ENCODE results near the gene B4GALNT4. TPM values are rescaled to one million over a fixed set of nuclear protein-coding genes. Genes with fewer than 3 reads are reported as not detected.

B4GALNT4 gene
- total RNA-seq, 1 donor: 2.2 TPM

DNA sequence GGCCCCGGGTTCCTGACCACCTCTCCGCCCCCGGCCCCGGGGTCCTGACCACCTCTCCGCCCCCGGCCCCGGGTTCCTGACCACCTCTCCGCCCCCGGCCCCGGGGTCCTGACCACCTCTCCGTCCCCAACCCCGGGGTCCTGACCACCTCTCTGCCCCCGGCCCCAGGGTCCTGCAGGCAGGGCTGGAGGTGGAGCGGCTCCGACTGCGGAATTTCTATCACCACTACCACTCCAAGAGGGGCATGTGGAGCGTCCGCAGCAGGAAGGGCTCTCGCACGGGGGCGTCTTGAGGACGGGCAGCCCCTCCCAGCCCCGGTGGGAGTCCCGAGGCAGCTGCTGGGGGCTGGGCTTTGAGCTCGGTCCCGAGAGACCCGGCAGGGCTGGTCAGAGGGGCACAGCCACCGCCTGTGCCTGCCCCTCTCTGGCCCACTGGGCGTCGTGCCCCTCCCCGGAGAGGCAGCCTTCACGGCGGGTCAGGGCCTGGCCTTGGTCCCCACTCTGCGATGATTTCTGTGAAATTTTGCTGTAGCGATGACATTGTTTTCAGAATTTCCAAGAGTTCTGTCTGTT lies 12.3 kb downstream of the B4GALNT4 start:
- Histone ChIP-seq H4K20me1 (ENCODE audit: insufficient read depth, low read length) (no peaks in the 10 kb centered on the region), H3K9me3 (ENCODE audit: low read depth, low read length) (peaks cover 4% of the 10 kb centered on the region), H3K79me2 (ENCODE audit: insufficient read depth, low read length) (no peaks in the 10 kb centered on the region), H2AFZ (ENCODE audit: low read length) (no peak overlapping the region), H3K27me3 (ENCODE audit: insufficient read depth, low read length) (no peaks in the 10 kb centered on the region), H3K4me2 (ENCODE audit: insufficient read depth, low read length) (no peak overlapping the region), H3K4me1 (ENCODE audit: insufficient read depth, low read length) (no peaks in the 10 kb centered on the region), H3K27ac (ENCODE audit: low read depth, low read length) (no peak overlapping the region), H3K36me3 (ENCODE audit: insufficient read depth, low read length) (no peaks in the 10 kb centered on the region), H3K4me3 (ENCODE audit: insufficient read depth, low read length) (no peak overlapping the region)
- TF ChIP-seq, protein P1, sequence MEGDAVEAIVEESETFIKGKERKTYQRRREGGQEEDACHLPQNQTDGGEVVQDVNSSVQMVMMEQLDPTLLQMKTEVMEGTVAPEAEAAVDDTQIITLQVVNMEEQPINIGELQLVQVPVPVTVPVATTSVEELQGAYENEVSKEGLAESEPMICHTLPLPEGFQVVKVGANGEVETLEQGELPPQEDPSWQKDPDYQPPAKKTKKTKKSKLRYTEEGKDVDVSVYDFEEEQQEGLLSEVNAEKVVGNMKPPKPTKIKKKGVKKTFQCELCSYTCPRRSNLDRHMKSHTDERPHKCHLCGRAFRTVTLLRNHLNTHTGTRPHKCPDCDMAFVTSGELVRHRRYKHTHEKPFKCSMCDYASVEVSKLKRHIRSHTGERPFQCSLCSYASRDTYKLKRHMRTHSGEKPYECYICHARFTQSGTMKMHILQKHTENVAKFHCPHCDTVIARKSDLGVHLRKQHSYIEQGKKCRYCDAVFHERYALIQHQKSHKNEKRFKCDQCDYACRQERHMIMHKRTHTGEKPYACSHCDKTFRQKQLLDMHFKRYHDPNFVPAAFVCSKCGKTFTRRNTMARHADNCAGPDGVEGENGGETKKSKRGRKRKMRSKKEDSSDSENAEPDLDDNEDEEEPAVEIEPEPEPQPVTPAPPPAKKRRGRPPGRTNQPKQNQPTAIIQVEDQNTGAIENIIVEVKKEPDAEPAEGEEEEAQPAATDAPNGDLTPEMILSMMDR (IDR thresholded peaks at IDR 0.05; ENCODE audit: extremely low read depth, low read depth, low read length): no peak
- no peak for DNase-seq (ENCODE audit: insufficient read length, low spot score, missing footprints)

DNA sequence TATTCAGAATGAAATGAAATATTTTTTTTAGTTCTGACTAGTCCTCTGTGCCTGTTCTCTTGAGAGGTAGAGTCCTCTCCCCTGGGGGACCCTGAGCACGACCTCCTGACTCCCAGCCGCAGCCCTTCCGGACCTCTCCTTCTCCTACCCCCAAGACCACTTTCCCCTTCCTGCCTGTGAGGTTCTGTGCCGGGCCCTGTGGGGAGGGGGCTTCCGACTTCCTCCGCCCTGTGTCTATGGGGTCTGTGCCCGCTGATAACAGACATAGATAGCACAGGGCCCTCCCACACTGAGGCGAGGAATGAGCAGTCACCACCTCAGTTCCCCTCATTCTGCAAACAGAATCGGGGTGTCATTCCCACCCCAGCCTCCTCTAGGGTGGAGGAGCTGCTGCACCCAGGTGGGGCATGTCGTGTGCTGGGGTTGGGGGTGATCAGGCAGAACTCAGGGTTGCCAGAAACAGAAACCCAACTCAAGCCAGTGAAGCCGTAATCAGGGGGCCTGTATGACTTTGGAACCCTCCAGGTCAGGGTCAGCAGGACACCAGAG lies 12.9 kb downstream of the B4GALNT4 start:
- no peaks in the 10 kb centered on the region for H3K36me3 ChIP-seq (ENCODE audit: insufficient read depth, low read length)

DNA sequence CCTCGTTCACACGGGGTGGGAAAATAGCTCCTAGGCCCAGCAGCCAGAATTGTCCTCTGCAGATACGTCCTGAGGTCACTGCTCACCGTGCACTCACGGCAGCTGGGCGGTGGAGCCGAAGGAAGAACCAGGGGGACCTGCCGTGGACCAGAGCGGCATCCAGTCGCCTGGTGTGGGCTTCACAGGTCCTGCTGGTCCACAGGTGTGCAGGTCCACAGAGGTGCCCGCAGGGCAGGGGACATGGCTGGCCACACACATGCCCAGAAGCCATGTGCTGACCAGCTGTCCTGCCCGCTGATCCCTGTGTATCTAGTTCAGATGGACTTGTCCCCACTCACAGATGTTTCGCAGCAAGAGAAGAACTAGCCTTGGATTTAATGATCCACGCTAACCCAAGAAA lies 14.1 kb downstream of the B4GALNT4 start:
- Histone ChIP-seq H2AFZ (ENCODE audit: low read length) (no peak overlapping the region), H3K27me3 (ENCODE audit: insufficient read depth, low read length) (peaks cover 3% of the 10 kb centered on the region), H3K79me2 (ENCODE audit: insufficient read depth, low read length) (no peaks in the 10 kb centered on the region), H3K4me1 (ENCODE audit: insufficient read depth, low read length) (peaks cover 4% of the 10 kb centered on the region), H3K36me3 (ENCODE audit: insufficient read depth, low read length) (no peaks in the 10 kb centered on the region), H4K20me1 (ENCODE audit: insufficient read depth, low read length) (no peaks in the 10 kb centered on the region), H3K9me3 (ENCODE audit: low read depth, low read length) (peaks cover 4% of the 10 kb centered on the region), H3K4me2 (ENCODE audit: insufficient read depth, low read length) (no peak overlapping the region), H3K27ac (ENCODE audit: low read depth, low read length) (no peak overlapping the region), H3K4me3 (ENCODE audit: insufficient read depth, low read length) (no peak overlapping the region)
- TF ChIP-seq, protein P1 (IDR thresholded peaks at IDR 0.05; ENCODE audit: extremely low read depth, low read depth, low read length): no peak
- DNase-seq (ENCODE audit: insufficient read length, low spot score, missing footprints): no peak

More for the DNA sequence above, 12.9 kb downstream of the B4GALNT4 start:
- Histone ChIP-seq H3K4me2 (ENCODE audit: insufficient read depth, low read length) (no peak overlapping the region), H3K27ac (ENCODE audit: low read depth, low read length) (no peak overlapping the region), H3K27me3 (ENCODE audit: insufficient read depth, low read length) (no peaks in the 10 kb centered on the region), H3K4me3 (ENCODE audit: insufficient read depth, low read length) (no peak overlapping the region), H3K9me3 (ENCODE audit: low read depth, low read length) (peaks cover 4% of the 10 kb centered on the region), H2AFZ (ENCODE audit: low read length) (no peak overlapping the region), H3K4me1 (ENCODE audit: insufficient read depth, low read length) (no peaks in the 10 kb centered on the region), H4K20me1 (ENCODE audit: insufficient read depth, low read length) (no peaks in the 10 kb centered on the region), H3K79me2 (ENCODE audit: insufficient read depth, low read length) (no peaks in the 10 kb centered on the region)
- TF ChIP-seq, protein P1 (IDR thresholded peaks at IDR 0.05; ENCODE audit: extremely low read depth, low read depth, low read length): no peak
- no peak for DNase-seq (ENCODE audit: insufficient read length, low spot score, missing footprints)

DNA sequence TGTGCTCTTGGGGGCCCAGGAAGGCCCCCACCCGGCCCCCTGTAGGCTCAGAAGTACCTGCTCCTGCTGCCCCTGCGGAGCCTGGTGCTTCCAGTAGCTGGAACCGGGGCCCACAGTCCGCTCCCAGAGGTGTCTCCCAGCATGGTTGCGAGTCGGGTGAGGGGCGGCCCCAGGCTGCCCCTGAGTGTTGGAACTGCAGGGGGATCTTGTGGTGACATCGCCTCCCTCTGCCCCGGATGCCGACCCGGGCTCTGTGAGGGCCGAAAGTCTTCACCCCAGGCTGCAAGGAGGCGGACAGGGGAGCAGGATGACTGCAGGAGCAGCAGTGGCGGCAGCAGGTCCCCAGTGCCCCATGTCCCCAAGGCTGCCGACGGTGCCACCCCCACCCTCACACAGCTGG lies 15.2 kb downstream of the B4GALNT4 start:
- no peaks in the 10 kb centered on the region for H3K36me3 ChIP-seq (ENCODE audit: insufficient read depth, low read length)
- TF ChIP-seq, protein P1 (IDR thresholded peaks at IDR 0.05; ENCODE audit: extremely low read depth, low read depth, low read length): no peak
- H3K4me2 ChIP-seq (ENCODE audit: insufficient read depth, low read length): no peak overlapping the region
- no peaks in the 10 kb centered on the region for H3K79me2 ChIP-seq (ENCODE audit: insufficient read depth, low read length)
- H3K4me1 ChIP-seq (ENCODE audit: insufficient read depth, low read length): peaks cover 4% of the 10 kb centered on the region
- H3K9me3 ChIP-seq (ENCODE audit: low read depth, low read length): peaks cover 4% of the 10 kb centered on the region
- no peaks in the 10 kb centered on the region for H4K20me1 ChIP-seq (ENCODE audit: insufficient read depth, low read length)
- peaks cover 3% of the 10 kb centered on the region for H3K27me3 ChIP-seq (ENCODE audit: insufficient read depth, low read length)
- no peak overlapping the region for H3K4me3 ChIP-seq (ENCODE audit: insufficient read depth, low read length)
- H2AFZ ChIP-seq (ENCODE audit: low read length): no peak overlapping the region
- DNase-seq (ENCODE audit: insufficient read length, low spot score, missing footprints): no peak
- no peak overlapping the region for H3K27ac ChIP-seq (ENCODE audit: low read depth, low read length)
